ENCODE measurements around the gene LAMA5.

LAMA5 gene

GRCh38 chr20:62332421-62332820 is 34.7 kb downstream of the LAMA5 start:
- DNase-seq (ENCODE audit: insufficient read length, low spot score) (no peak), FAIRE-seq (no peak)

- no peak for DNase-seq (ENCODE audit: insufficient read length, low spot score)
- FAIRE-seq: no peak
These were observed 35.8 kb downstream of the LAMA5 start for GRCh38 chr20:62331347-62331746.

GRCh38 chr20:62330576-62331317 is 36.4 kb downstream of the LAMA5 start:
- DNase-seq (ENCODE audit: insufficient read length, low spot score) (no peak), FAIRE-seq (no peak)

- no peak for DNase-seq (ENCODE audit: insufficient read length, low spot score)
- no peak for FAIRE-seq
These were observed 37.4 kb downstream of the LAMA5 start for GRCh38 chr20:62329389-62330377.

GRCh38 chr20:62328684-62329388 is 38.3 kb downstream of the LAMA5 start:
- DNase-seq (ENCODE audit: insufficient read length, low spot score) (no peak), FAIRE-seq (no peak)

- FAIRE-seq (no peak), DNase-seq (ENCODE audit: insufficient read length, low spot score) (no peak)
These were observed 39.2 kb downstream of the LAMA5 start for GRCh38 chr20:62327726-62328495.

- DNase-seq (ENCODE audit: insufficient read length, low spot score) (no peak), FAIRE-seq (no peak)
These were observed 40.0 kb downstream of the LAMA5 start for GRCh38 chr20:62326959-62327725.

- FAIRE-seq: no peak
- no peak for DNase-seq (ENCODE audit: insufficient read length, low spot score)
These were observed 40.6 kb downstream of the LAMA5 start for GRCh38 chr20:62326559-62326958.

- DNase-seq (ENCODE audit: insufficient read length, low spot score) (no peak), FAIRE-seq (no peak)
These were observed 41.8 kb downstream of the LAMA5 start for GRCh38 chr20:62325172-62325905.

GRCh38 chr20:62323980-62324906 is 42.9 kb downstream of the LAMA5 start:
- DNase-seq (ENCODE audit: insufficient read length, low spot score) (no peak), FAIRE-seq (no peak)

GRCh38 chr20:62323146-62323979 is 43.7 kb downstream of the LAMA5 start:
- no peak for FAIRE-seq

GRCh38 chr20:62322492-62323041 is 44.5 kb downstream of the LAMA5 start:
- DNase-seq (ENCODE audit: insufficient read length, low spot score) (no peak), FAIRE-seq (no peak)

More at GRCh38 chr20:62323146-62323979, 43.7 kb downstream of the LAMA5 start:
- no peak for DNase-seq (ENCODE audit: insufficient read length, low spot score)

- FAIRE-seq: no peak
- DNase-seq (ENCODE audit: insufficient read length, low spot score): no peak
These were observed 45.1 kb downstream of the LAMA5 start for GRCh38 chr20:62321975-62322374.

GRCh38 chr20:62321521-62321948 is 45.6 kb downstream of the LAMA5 start:
- no peak for DNase-seq (ENCODE audit: insufficient read length, low spot score)
- no peak for FAIRE-seq

GRCh38 chr20:62320581-62321354 is 46.3 kb downstream of the LAMA5 start:
- no peak for DNase-seq (ENCODE audit: insufficient read length, low spot score)
- FAIRE-seq: no peak
